Fibroblast of skin of left biceps (primary cell): ENCODE results near the gene PGM5.

Source experiments
- DNase-seq, 2 experiments: peaks; one replicate each; pipeline ENCODE4 v3.0.0-alpha.2; 2013; ENCODE audit warnings: low read depth in 2 of 2

PGM5 gene

DNA sequence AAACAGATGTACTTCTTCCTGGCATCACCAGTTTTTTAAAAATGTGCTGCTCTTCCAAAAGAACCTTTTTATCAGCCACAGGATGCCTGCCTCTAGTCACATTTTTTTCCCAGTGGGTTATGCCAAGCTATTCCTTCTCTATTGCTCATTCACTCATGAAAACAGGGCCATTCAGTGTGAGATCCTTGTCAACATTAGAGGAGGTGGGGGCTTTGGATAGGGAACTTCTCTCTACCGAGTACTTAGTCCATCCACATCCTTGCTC, 181.1 kb downstream of the PGM5 start:
- no peak for DNase-seq

DNA sequence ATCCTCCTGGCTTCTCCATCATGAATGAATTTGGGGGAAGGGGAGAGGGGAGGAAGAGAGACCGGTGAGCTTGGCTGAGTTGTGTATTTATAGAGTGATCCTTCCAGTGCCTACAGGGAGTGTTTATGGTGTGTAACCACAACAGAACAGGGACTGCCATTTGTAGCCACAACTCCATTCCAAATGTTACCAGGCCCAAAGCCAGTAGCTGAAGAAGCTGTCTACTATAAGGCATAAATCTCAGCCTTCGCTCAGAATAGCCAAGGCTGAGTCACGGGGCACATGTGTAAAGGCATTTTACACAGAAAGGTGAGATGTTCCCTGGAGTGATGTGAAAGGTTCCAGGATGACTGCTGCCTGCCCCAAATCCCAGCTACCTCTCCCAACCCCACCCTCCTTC, 181.8 kb downstream of the PGM5 start:
- no peak for DNase-seq

DNA sequence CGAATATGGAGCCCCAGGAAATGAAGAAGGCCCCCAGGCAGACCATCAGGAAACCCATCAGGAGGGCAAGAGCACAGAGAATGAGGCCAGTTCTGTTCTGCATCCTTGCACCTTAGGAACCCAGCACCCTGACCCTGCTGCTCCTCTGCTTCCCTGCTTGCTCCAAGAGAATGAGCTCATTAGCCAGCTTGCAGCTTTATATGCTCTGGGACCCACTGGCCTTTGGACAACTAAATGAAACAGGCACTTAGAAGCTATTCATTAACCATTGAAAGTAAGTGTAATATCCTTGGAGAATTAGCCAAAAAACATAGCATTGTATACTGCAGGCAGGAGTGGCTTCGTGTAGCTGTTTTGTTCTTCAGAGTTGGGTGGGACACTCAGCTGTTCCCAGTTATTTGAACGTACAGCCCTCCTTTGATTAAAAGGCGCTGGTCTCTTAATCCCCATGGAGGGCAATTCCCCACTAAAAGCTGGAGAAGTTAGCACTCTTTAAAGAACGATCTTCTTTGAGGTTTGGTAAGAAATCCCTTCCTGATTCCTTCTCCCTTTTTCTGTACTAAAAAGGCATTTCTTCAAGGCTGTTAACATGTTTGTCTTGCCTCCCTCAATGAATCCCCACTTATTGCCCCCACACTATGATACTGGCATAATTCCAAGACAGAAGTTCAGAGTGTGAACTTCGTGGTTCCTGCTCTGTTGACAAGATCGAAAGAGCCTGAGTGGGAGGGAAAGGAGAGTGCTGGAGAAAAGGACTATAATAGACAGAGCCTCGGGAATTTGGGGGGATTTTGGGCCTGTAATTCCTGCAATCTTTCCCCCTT, 184.5 kb downstream of the PGM5 start, which contains the start of gene TMEM252:
Gene TMEM252 (minus strand): TSS at position 172 of the 824 bp plus-strand sequence. CDS start 69 bp downstream, at position 103.
- no peak for DNase-seq

DNA sequence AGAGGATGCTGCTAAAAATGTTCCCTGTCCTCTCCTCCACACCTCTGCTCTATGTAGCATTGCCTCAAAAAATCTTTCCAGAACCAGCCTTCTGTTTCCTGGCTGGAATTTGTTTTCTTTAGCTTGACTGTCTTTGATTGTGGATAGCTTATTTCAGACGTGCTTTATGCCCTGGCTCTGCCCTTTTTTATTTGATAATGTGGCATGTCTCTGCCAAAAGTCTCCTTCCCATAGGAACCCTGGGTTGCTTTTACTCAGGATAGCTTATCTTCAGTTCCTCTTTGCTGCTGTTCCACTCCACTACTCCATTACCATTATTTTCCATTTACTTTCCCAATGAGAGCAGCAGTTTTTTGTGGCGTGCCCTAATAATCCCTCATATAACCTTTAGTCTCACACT, 185.2 kb downstream of the PGM5 start:
- no peak for DNase-seq

DNA sequence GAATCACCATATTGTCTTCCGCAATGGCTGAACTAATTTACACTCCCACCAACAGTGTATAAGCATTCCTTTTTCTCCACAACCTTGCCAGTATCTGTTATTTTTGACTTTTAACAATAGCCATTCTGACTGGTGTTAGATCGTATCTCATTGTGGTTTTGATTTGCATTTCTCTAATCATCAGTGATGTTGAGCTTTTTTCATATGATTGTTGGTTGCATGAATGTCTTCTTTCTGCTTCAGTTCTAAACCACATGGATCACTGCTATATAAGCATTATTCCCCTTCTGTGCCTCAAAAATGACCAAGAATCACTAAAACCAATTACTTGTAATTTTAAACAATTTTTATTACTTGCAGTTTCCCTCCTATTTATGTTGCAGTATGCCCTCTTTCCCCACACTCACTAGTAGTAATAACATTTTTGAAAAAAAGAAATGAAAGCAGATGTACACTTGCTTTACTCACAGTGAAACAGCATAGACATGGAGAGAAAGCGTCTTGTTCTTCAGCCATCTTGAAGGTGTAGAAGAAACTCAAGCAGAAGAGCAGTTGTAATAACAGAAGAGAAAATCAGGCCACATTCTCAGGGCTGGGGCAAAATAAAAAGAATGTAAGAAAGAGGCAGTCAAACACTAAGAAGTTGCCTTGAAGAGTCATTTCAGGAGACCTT, 188.8 kb downstream of the PGM5 start:
- no peak for DNase-seq

DNA sequence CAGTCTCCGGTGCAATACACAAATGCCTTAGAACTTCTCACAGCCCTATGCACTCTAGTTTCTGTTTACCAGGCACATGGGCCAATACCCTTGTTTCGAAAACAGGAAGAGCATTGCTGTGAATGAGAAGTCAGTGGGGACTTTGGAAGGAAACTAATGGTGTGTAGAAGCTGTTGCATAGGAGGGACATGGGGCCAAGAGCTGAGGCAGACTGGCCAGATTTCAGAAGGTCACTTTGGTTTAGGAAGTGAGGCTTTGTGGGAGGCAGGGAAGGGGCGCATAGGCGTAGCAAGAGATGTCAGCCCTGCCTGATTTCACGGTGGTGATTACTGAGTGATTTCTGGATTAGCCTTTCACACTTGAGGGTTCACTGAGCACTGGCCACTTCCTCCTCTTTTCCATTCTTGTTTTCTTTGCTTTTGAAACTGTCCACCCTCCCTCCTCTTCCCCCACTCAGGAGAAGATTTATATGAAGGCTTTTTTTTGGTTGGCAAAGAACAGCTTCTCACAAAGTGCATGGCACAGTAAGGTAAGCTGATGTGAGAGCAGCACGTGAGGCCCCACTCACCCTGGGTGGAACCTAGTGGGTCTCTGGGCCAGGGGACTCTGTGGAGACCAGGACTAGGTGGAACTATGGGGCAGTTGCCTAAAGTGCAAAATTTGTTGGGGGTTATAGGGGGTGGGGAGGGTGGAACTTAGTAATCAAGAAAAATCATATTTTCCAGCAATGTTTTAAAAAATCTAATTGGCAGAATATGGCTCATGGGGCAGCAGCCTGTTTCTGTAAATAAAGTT, 190.4 kb downstream of the PGM5 start:
- no peak for DNase-seq

DNA sequence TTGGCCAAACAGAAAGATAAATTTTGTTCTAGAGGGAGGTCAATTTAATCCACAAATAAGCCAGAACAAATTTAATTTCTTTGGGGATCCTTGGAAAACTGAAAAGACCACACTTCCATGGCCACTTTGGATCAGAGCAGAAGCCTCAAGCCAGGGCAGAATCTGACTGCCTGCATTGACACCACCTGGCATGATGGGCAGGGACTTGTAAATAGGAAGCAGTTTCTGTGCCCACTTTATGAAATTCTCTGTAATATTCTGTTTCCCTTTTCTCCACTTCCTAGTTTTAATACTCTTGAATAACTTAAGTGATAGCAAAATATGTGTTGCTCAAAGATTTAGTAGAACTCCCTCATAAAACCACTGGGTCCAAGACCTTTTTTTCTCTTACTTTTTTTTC, 191.0 kb downstream of the PGM5 start:
- no peak for DNase-seq

DNA sequence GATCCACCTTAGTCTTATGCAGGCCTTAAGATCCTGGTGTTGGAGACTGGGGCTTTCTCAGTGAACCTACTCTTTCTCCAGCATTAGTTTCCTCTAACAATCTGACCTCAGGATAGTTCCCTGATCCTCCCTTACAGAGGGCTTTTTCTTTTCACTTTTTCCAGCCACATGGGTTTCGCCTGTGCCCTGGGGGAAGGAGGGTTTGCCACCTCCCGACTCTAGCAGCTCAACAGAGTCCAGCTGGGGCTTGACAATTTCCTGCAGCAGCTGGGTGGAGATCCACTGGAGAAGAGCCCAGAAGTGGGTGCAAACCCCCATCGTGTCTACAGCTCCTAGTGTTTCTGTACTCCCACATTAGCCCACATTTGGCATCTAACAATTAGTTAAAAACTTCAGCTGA, 191.8 kb downstream of the PGM5 start:
- DNase-seq, result no peak

DNA sequence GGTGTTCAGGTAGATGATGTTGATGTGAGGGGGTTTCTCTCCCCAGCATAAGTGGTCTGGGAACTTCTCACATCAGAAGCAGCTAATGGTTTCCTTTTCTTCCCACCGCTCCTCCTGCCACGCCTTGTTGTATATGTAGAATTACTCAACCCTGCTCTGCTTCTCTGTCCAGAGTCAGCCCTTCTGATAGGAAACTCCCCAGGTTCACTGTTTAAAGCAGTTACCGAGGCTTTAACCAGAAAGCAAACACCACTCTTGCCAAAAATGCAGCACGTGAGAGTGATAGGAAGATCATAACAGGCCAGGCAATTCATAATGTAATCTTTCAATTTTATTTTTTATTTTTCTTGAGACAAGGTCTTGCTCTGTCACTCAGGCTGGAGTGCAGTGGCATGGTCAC, 194.8 kb downstream of the PGM5 start:
- no peak for DNase-seq

DNA sequence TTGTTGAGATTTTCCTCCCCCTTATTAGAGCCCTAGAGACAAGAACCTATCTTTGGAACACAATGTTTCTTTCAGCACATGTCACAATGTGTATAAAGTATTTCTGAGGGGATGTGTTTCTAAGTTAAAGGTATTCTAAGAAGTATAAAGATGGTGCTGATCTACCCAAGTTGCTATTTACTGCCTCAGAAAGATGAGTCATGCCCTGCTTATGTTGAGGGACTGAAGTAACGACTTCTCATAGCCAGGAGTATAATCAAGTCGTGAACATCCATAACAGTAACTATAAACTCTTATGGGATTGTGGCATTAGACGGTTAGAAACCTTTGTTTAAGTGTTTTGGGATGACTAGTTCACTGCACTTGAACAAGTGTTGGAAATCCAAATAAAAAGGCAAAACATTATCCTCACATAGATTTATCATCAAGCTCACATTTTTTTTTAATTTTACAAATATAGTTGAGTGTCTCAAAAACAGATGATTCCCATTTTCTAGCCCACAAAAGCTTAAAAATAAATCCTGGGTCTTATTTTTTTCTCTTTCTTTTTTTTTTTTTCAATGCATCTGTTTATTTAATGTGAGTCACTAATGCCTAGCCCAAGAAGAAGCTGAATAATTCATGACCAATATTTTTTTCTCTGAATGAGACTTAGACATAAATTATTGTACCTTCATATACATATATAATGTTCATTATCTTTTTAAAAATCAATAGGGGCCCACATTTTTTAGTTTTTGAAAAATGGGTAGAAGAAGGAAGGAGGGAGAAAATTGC, 196.5 kb downstream of the PGM5 start:
- no peak for DNase-seq

DNA sequence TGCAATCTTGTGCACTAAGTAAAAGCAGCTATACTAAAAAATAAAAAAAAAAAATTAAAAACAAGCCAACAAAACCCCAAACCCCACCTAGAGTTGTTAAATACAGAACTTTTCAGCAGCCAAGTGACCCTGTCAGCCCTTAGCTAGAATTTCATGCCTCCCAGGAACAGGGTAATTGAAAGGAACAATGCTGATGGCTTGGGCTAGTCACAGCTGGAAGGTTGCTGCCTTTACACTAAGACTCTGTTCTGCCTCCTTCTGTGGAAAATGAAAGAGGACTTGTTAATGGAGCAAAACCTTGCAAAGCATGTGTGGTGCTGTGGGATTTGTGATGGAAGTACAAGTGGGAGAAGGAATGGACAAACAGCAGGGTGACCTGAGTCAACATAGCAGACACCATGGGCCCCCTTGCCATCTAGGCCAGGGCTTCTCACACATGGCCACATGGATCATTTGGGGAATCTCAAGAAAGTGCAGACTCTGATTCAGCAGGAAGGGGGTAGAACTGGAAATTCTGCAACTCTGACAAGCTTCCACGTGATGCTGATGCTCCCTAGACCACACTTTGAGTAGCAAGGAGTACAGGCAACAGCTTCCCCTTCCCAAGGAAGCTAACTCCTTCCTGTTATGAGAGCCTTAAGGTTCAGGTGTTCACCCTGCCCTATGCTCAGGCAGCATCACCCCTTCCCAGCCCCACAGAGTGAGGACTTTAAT, 199.2 kb downstream of the PGM5 start:
- DNase-seq, result no peak

DNA sequence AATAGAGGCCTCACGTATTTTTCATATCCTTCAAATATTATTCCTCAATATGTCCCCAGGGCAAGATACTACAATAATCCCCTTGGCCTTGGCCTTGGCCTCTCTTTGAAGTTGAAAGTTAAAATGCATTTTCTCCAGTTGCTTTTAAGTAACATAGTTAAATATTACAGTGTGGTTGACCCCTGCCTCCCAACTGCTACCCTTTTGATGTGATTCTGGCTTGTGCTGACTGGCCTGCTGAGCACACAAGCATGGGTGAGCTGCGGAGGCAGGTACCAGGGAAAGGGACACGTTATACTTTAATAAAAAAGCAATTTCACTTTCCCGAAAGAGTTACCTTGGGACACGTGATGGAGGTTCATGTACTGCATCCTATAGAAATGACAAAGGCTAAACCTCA, 202.1 kb downstream of the PGM5 start:
- no peak for DNase-seq

DNA sequence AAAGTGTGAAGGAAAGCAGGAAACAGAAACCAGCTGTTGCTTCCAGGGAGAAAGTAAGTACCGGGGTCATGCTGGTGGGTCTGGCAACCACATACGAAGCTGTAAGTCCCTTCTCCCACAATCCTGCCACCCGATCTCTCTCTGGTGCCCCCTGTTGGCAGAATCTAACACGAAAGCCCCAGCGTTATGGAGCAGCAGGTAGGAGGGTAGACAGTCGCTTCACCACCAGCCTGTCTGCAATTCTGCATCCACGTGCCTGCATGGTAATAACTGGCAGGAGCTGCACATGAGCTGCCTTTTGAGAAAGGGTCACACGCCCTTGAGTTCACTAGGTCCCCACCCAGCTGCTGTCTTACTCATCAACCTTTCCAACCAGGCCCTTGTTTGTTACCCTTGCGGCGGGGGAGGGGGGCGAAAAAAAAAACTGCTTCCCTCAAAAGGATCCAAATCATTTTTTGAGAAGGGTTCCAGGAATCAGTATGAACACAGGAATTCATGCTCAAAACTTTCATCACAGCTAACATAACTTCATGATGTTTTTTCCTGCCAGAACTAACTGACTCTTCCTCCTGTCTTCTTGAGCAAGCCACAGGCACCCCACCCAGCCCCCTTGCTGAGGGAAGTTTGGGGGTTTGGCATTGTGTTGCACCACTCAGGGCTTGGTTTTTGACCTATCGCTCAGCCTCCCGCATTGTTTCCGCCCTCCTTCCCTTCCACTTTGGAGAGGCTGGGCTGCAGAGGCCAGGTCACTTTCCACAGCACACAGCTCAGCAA, 203.8 kb downstream of the PGM5 start:
- DNase-seq, result no peak

DNA sequence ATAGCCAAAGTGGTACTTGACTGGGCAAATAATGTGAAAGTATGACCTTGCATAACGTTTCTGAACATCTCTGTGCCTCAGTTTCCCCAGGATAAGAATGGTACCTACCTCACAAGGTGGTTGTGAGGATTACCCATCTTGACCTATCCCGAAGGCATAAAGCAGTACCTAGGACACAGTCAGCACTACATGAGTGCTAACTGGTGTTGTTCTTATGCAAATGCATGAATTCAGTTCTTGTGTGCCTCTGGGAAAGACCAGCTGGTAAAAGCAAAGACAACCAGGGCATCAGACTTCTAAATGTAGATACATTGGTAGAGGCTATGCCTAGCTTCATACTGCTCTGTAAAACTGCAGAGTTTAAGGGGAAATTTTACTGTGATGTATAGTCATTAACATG, 206.1 kb downstream of the PGM5 start:
- DNase-seq, result no peak

DNA sequence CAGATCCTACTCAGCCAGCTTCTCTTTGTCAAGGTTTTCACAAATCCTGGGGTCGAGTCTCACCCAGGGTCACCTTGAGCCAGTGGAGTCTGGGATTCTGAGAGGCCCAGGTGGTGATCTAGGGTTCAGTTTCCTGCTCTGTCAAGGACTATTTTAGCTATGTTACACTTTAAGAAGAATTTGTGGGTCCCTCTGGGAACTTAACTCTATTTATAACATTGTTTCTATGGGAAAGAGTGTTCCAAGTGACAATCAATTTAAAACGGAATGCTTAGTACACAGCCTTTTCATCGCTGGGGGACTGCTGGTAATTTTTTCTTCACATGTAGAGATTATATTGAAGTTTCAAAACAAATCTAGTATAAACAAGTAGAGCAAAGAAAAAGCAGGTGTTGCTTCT, 211.2 kb downstream of the PGM5 start:
- no peak for DNase-seq

DNA sequence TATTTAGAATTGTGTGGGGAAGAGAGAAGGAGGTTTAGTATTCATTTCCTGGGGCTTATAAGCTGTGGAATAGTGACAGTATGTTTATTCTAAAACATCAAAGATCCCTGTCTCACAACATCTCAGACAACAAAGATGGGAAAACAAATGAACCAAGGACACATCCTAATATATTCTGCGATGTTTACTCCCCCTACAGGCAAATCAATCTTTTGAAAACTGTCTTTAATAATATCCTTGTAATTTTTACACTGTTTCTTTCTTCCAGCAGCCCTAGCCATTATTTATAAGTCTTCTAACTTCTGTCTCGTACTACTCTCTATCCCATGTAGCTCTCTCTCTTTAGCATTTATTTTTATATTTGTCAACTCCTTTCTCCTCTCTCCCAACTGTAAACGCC, 217.7 kb downstream of the PGM5 start:
- DNase-seq, result no peak

DNA sequence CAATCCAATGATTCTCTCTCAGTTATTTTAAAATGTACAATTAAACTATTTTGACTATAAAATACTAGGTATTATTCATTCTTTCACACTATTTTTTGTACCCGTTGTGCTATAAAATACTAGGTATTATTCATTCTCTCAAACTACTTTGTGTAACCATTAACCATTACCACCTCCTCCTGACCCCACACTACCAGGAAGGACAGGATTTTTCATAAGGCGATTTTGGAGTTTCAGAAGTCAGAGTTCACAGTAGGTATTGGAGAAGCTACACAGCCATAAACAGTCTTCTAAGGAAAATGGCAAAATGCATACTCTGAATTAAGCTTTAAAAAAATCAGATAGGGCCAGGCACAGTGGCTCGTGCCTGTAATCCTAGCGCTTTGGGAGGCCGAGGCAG, 219.4 kb downstream of the PGM5 start:
- no peak for DNase-seq

DNA sequence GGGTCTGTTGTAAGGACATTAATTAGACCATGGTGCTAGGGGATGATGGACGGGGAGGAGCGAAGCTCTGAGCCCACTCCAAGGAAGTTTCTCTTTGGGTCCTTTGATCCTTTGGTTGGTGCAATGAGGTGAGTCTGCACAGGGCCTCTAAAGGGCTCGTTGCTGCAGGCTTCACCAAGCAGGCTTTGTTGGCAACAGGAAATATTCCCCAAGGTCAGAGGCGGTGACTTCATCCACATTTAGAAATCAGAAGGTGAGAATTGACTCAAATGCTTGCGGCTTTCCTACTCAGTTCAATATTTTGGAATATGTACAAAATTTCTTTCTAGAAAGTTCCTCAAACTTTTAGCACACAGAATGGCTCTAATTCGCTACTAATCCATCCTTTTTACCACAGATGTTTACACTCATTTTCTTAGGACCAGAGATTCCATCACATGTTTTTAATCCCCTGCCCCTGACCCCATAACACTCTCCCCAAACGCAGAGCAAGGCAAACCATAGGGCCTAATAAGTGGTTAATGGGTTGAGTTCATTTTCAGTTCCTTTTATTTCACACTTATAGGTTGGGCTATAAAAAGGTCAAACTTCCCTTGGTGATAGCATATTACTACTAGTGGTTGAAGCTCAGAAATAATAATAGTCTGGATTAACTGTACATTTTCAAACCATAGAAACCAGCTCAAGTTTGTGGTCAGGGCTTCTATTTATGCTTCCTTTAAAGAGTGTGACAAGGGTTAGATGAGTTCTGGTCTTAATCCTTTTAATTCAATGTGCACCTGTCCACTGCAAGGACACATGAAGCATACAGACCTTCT, 221.6 kb downstream of the PGM5 start:
- DNase-seq, result no peak
